Body of pancreas (tissue), 4 donors: ENCODE data around the gene SPART. TPM values are rescaled to one million over a fixed set of nuclear protein-coding genes. Genes with fewer than 3 reads are reported as not detected.

Experiments used
- ATAC-seq: fragments of 150-250 bp; one replicate; pipeline ENCODE4 v1.9.1; 2016
- DNase-seq, 4 donors: peaks; one replicate each; pipeline ENCODE4 v3.0.0-alpha.2; 2019
- H3K27ac ChIP-seq, 4 donors: fragments of 200-600 bp; sonication (generic); 1 replicate in 3 of 4; 2 replicates in 1 of 4; pipeline versions ENCODE4 v1.5.1 to v1.6.1; 2016 to 2019; ENCODE audit warnings: mild to moderate bottlenecking in 1 of 4, mixed read lengths in 1 of 4, moderate library complexity in 1 of 4
- H3K27me3 ChIP-seq, 2 donors: fragments of 200-600 bp; sonication (generic); one replicate each; pipeline ENCODE4 v1.6.0; 2016; ENCODE audit warnings: mild to moderate bottlenecking in 1 of 2
- H3K36me3 ChIP-seq, 2 donors: fragments of 200-600 bp; sonication (generic); replicated peaks in 1 of 2; 2 replicates each; pipeline ENCODE4 v1.5.1; 2016; ENCODE audit warnings: low read depth in 2 of 2; ENCODE audit not compliant: insufficient read depth in 1 of 2
- H3K4me1 ChIP-seq: fragments of 200-600 bp; sonication (generic); one replicate; pipeline ENCODE4 v1.6.0; 2016
- H3K4me3 ChIP-seq, 2 donors: fragments of 200-600 bp; sonication (generic); 1 replicate in 1 of 2; 2 replicates in 1 of 2; pipeline ENCODE4 v1.5.1; 2016 to 2019
- H3K9me3 ChIP-seq, 3 donors: fragments of 200-600 bp; sonication (generic); 1 replicate in 2 of 3; 2 replicates in 1 of 3; pipeline ENCODE4 v1.5.1; 2016
- POLR2A ChIP-seq, 3 donors: fragments of 450-650 bp; IDR thresholded peaks; one replicate each; pipeline ENCODE4 v1.6.1; 2016; ENCODE audit warnings: antibody characterized with exemption in 3 of 3, mild to moderate bottlenecking in 2 of 3
- WGBS, 2 donors: methylation state at CpG; one replicate each; pipeline ENCODE4 v1.1.5; 2017; 5-methylcytosine and 5-hydroxymethylcytosine counted together
- intact Hi-C: fragments of 100-400 bp; cut with DNase I; formaldehyde crosslinking; loops from one replicate; pipeline ENCODE4 v1.15.1; 2023
- total RNA-seq, 2 donors: library from RNA; depleted of rRNA; stranded (reverse); fragments of >200 nt; gene quantifications; one replicate each; pipeline ENCODE4 v1.1.0, GENCODE V29; 2016
- TF ChIP-seq, protein P1 (sequence below), 7 experiments: fragments of 450-650 bp in 4 of 7; fragments of 200-600 bp in 3 of 7; sonication (generic) in 3 of 7; IDR thresholded peaks; one replicate each; pipeline ENCODE4 v1.5.1; 2016 to 2019; ENCODE audit warnings: antibody characterized with exemption in 7 of 7

Gene SPART
- total RNA-seq, 2 donors from 2014 or later = 11.5 to 16.1 TPM

- H3K27me3 ChIP-seq = no peaks in the 10 kb centered on the region
- H3K4me1 ChIP-seq = no peaks in the 10 kb centered on the region
- no peak for DNase-seq
- intact Hi-C loops = no loop called here
- no peak overlapping the region for H3K27ac ChIP-seq
- TF ChIP-seq, protein P1, sequence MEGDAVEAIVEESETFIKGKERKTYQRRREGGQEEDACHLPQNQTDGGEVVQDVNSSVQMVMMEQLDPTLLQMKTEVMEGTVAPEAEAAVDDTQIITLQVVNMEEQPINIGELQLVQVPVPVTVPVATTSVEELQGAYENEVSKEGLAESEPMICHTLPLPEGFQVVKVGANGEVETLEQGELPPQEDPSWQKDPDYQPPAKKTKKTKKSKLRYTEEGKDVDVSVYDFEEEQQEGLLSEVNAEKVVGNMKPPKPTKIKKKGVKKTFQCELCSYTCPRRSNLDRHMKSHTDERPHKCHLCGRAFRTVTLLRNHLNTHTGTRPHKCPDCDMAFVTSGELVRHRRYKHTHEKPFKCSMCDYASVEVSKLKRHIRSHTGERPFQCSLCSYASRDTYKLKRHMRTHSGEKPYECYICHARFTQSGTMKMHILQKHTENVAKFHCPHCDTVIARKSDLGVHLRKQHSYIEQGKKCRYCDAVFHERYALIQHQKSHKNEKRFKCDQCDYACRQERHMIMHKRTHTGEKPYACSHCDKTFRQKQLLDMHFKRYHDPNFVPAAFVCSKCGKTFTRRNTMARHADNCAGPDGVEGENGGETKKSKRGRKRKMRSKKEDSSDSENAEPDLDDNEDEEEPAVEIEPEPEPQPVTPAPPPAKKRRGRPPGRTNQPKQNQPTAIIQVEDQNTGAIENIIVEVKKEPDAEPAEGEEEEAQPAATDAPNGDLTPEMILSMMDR (IDR thresholded peaks at IDR 0.05) = no peak
- TF ChIP-seq POLR2A (IDR thresholded peaks at IDR 0.05) = no peak
- no peaks in the 10 kb centered on the region for H3K36me3 ChIP-seq
- no peak overlapping the region for H3K4me3 ChIP-seq
- ATAC-seq = no peak
- H3K9me3 ChIP-seq = no peaks in the 10 kb centered on the region
- WGBS, 2 donors = 43 to 65% methylated on average over 7 of the region's 7 CpGs
These were observed 9.9 kb upstream of the SPART start for GRCh38 chr13:36356058-36356457.

DNA sequence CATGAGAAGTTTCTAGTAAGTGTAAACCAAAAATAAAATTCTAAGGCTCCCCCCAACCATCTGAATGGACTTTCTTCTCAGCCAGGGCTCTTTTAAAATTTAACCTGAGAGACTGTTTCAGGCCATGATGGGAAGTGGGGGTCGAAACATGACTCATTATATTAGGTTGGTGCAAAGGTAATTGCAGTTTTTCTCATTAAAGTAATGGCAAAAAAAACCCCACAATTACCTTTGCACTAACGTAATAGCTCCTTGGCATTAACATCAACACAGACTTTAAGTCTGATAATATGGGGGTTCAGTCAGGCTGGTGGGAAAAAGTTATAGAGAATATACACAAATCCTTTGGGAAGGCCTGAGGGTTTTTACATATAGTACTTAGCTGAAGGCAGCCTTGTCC is 9.4 kb upstream of the SPART start:
- Histone ChIP-seq H3K9me3 (no peaks in the 10 kb centered on the region), H3K36me3 (no peaks in the 10 kb centered on the region), H3K4me3 (no peak overlapping the region), H3K27me3 (no peaks in the 10 kb centered on the region), H3K27ac (no peak overlapping the region), H3K4me1 (no peaks in the 10 kb centered on the region)
- WGBS, 2 donors = 65 to 80% methylated on average over 2 of the region's 2 CpGs
- intact Hi-C loops = no loop called here
- ATAC-seq (no peak), DNase-seq (no peak)
- TF ChIP-seq POLR2A (IDR thresholded peaks at IDR 0.05) = no peak
- TF ChIP-seq, protein P1 (IDR thresholded peaks at IDR 0.05) = no peak

GRCh38 chr13:36354842-36355623 is 8.8 kb upstream of the SPART start:
- ATAC-seq (no peak), DNase-seq (no peak)
- WGBS, 2 donors = 83 to 100% methylated on average over 1 of the region's 1 CpG
- H3K9me3 ChIP-seq = no peaks in the 10 kb centered on the region
- no peak for TF ChIP-seq POLR2A (IDR thresholded peaks at IDR 0.05)
- TF ChIP-seq, protein P1 (IDR thresholded peaks at IDR 0.05) = no peak
- H3K27me3 ChIP-seq = no peaks in the 10 kb centered on the region
- intact Hi-C loops = no loop called here
- no peaks in the 10 kb centered on the region for H3K4me1 ChIP-seq
- no peaks in the 10 kb centered on the region for H3K36me3 ChIP-seq
- no peak overlapping the region for H3K27ac ChIP-seq
- H3K4me3 ChIP-seq = no peak overlapping the region

DNA sequence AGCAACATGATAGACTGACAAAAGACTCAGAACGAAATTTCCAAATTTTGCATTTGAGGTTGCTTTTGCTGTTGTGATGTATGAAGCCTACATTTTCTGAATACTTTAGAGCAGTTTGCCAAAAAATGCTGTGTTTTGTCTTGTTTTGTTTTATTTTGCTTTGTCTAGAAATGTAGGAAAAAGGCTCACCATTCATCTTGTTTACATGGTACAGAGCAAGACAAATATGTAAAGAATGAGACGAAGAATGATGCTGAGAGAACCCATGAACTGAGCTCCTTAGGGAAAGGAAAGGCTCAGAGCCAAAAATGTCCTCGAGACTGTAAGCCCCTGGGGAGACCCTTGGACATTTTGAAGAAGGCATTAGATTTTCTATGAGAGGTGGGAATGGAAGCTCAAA is 6.8 kb upstream of the SPART start:
- Histone ChIP-seq H3K27ac (no peak overlapping the region), H3K27me3 (no peaks in the 10 kb centered on the region), H3K4me3 (no peak overlapping the region), H3K36me3 (no peaks in the 10 kb centered on the region), H3K4me1 (no peaks in the 10 kb centered on the region), H3K9me3 (no peaks in the 10 kb centered on the region)
- intact Hi-C loops = no loop called here
- 64 to 67% methylated on average over 3 of the region's 3 CpGs for WGBS, 2 donors
- DNase-seq (no peak), ATAC-seq (no peak)
- no peak for TF ChIP-seq POLR2A (IDR thresholded peaks at IDR 0.05)
- TF ChIP-seq, protein P1 (IDR thresholded peaks at IDR 0.05) = no peak

DNA sequence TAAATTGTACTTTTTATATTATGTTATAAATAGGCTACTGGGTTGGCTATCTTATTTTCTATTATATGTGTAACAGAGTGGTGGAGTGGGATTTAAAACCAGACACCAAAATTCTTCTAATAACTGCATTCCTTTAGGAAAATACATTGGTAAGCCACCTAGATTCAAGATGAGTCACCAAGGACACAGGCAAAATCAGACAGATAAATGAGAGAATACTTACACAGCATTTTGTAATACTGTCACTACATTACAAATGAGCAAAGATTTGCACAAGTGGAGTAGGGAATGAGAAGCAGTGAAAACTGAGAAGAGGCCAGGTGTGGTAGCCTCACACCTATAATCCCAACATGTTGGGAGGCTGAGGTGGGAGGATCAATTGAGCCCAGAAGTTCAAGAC is 6.2 kb upstream of the SPART start:
- H3K36me3 ChIP-seq = no peaks in the 10 kb centered on the region
- H3K4me3 ChIP-seq = no peak overlapping the region
- no peak for DNase-seq
- H3K27me3 ChIP-seq = no peaks in the 10 kb centered on the region
- no peaks in the 10 kb centered on the region for H3K9me3 ChIP-seq
- no peak overlapping the region for H3K27ac ChIP-seq
- no peak for TF ChIP-seq POLR2A (IDR thresholded peaks at IDR 0.05)
- TF ChIP-seq, protein P1 (IDR thresholded peaks at IDR 0.05) = no peak
- intact Hi-C loops = no loop called here
- no peaks in the 10 kb centered on the region for H3K4me1 ChIP-seq
- no peak for ATAC-seq
